HepG2 (cell line): ENCODE results near the gene CARMIL3. TPM values are rescaled to one million over a fixed set of nuclear protein-coding genes. Genes with fewer than 3 reads are reported as not detected.

ENCODE experiments used
- ASH2L ChIP-seq: fragments of 300-600, 200-600 bp; sonication (generic); IDR thresholded peaks from 2 replicates; pipeline ENCODE4 v1.7.0; 2017; ENCODE audit warnings: low read depth, mild to moderate bottlenecking, moderate library complexity, mixed read lengths, low read length; ENCODE audit not compliant: insufficient read length
- ATAD3A ChIP-seq: sonication (generic); formaldehyde crosslinking; IDR thresholded peaks from 2 replicates; pipeline ENCODE4 v1.4.0; 2020; ENCODE audit warnings: missing genetic modification reagents
- CC2D1A ChIP-seq: sonication (generic); formaldehyde crosslinking; IDR thresholded peaks from 2 replicates; pipeline ENCODE4 v1.8.1; 2023; ENCODE audit warnings: mild to moderate bottlenecking, missing genetic modification reagents
- KAT7 ChIP-seq: IDR thresholded peaks from 2 replicates; pipeline ENCODE4 v1.6.1; 2018; ENCODE audit warnings: borderline replicate concordance, missing compliant biosample characterization
- LCORL ChIP-seq, 2 experiments: fragments of 450-650 bp in 1 of 2; sonication (generic) in 1 of 2; formaldehyde crosslinking in 1 of 2; IDR thresholded peaks; 2 replicates each; pipeline versions ENCODE4 v1.5.0 to v1.6.1; 2017 to 2020; ENCODE audit warnings: antibody characterized with exemption in 1 of 2, missing genetic modification reagents in 1 of 2
- NFYC ChIP-seq: IDR thresholded peaks from 2 replicates; pipeline ENCODE4 v1.6.1; 2016; ENCODE audit warnings: missing genetic modification reagents, missing compliant biosample characterization
- PHF5A ChIP-seq: IDR thresholded peaks from one replicate; pipeline ENCODE4 v1.6.1; 2018; ENCODE audit warnings: low read depth, missing genetic modification reagents; ENCODE audit not compliant: unreplicated experiment
- SATB2 ChIP-seq: sonication (generic); formaldehyde crosslinking; IDR thresholded peaks from 2 replicates; pipeline ENCODE4 v1.5.0; 2020; ENCODE audit warnings: missing genetic modification reagents
- SIN3A ChIP-seq: IDR thresholded peaks from 2 replicates; pipeline ENCODE4 v1.6.1; 2011; ENCODE audit warnings: low read depth, mild to moderate bottlenecking, control low read depth, low read length, borderline replicate concordance
- YY1 ChIP-seq: IDR thresholded peaks from 2 replicates; pipeline ENCODE4 v1.6.1; 2011; ENCODE audit warnings: low read length, low read depth, moderate library complexity, mild to moderate bottlenecking; ENCODE audit not compliant: insufficient read depth, insufficient replicate concordance
- ZNF550 ChIP-seq: sonication (generic); formaldehyde crosslinking; IDR thresholded peaks from 2 replicates; pipeline ENCODE4 v1.4.0; 2020; ENCODE audit warnings: mild to moderate bottlenecking, missing genetic modification reagents, borderline replicate concordance
- ZNF557 ChIP-seq: sonication (generic); formaldehyde crosslinking; IDR thresholded peaks from 2 replicates; pipeline ENCODE4 v1.4.0; 2020; ENCODE audit warnings: missing genetic modification reagents
- ZNF564 ChIP-seq: sonication (generic); formaldehyde crosslinking; IDR thresholded peaks from 2 replicates; pipeline ENCODE4 v1.8.1; 2023; ENCODE audit warnings: mild to moderate bottlenecking, missing genetic modification reagents
- ZNF570 ChIP-seq: sonication (generic); formaldehyde crosslinking; IDR thresholded peaks from 2 replicates; pipeline ENCODE4 v1.4.0; 2020; ENCODE audit warnings: mild to moderate bottlenecking, missing genetic modification reagents, borderline replicate concordance
- polyA plus RNA-seq, 8 experiments: library from polyadenylated mRNA; depleted of rRNA in 3 of 8; stranded (reverse) in 7 of 8; unstranded in 1 of 8; fragments of >200 nt; fragmentation: Illumina TruSeq in 4 of 8; extraction: Trizol in 4 of 8; gene quantifications; 2 replicates each; pipeline versions ENCODE4 v1.2.1 to v1.2.3, GENCODE V29; 2011 to 2016; ENCODE audit warnings: low read depth in 4 of 8, missing spikeins in 1 of 8, mixed read lengths in 1 of 8; ENCODE audit not compliant: insufficient read depth in 1 of 8
- total RNA-seq, 5 experiments: library from RNA; depleted of rRNA; stranded (reverse); fragments of >200 nt; fragmentation: Illumina TruSeq; extraction: Trizol; gene quantifications; 2 replicates each; pipeline ENCODE4 v1.2.3, GENCODE V29; 2016; ENCODE audit warnings: low read depth in 1 of 5
- TF ChIP-seq, protein P1 (sequence below): sonication (generic); formaldehyde crosslinking; IDR thresholded peaks from 2 replicates; pipeline ENCODE4 v1.8.0; 2023; ENCODE audit warnings: mild to moderate bottlenecking, missing genetic modification reagents
- TF ChIP-seq, protein P2 (sequence below): IDR thresholded peaks from 2 replicates; pipeline ENCODE4 v1.6.1; 2016; ENCODE audit warnings: low read depth, missing genetic modification reagents, missing compliant biosample characterization
- TF ChIP-seq, protein P3 (sequence below): sonication (generic); formaldehyde crosslinking; IDR thresholded peaks from 2 replicates; pipeline ENCODE4 v1.5.0; 2020; ENCODE audit warnings: mild to moderate bottlenecking, missing genetic modification reagents
- TF ChIP-seq, protein P4 (sequence below): sonication (generic); formaldehyde crosslinking; IDR thresholded peaks from 2 replicates; pipeline ENCODE4 v1.8.1; 2023; ENCODE audit warnings: missing genetic modification reagents, mild to moderate bottlenecking, borderline replicate concordance
- TF ChIP-seq, protein P5 (sequence below): sonication (generic); formaldehyde crosslinking; IDR thresholded peaks from 2 replicates; pipeline ENCODE4 v1.4.0; 2020; ENCODE audit warnings: mild to moderate bottlenecking, low read depth, missing genetic modification reagents

CARMIL3 gene
- total and polyA plus RNA-seq, 2 of the 13 experiments (the other 11 are each of a cell fraction or from before 2014, with no cell fraction given), result 0.27 to 0.55 TPM

DNA sequence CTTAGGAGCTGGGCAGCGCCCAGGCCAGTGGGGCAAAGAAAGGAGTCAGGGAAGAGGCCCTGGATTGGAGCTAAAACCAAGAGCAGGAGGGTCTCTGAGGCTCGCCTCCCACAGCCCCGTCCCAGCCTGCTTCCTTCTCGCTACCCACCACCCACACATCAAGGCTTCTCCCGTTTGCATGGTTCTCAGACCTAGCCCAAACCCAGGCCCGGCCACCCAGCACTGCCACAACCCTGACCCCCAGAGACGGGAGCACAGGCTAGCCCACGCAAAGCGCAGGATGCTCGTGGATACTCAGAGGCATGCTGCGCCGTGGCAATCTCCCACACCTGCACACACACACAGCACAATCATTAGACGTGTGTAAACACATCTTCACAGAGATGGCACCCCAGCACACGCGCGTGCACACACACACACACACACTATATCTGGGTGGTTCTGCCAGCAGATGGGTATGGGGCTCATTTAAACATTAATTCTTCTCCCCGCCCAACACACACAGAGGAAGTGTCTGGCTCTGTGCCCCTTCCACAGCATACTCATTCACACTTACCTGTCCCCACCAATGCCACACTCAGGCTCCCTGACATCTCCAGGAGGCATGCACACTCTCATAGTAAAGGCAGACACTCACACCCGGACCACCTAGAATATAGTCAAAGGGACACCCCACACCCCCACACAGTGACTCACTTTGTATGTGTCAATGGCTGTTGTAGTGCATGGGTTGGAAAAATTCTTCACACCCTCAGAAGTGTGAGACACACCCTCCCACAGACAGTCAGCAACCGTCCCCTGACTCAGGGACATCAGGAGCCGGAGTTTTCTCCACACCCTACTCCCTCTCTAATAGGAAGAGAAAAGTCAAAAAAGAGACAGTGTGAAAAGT is 1.1 kb downstream of the CARMIL3 start (continued):
- no peak for TF ChIP-seq ZNF564 (CRISPR knock-in tag)
- TF ChIP-seq, protein P1, sequence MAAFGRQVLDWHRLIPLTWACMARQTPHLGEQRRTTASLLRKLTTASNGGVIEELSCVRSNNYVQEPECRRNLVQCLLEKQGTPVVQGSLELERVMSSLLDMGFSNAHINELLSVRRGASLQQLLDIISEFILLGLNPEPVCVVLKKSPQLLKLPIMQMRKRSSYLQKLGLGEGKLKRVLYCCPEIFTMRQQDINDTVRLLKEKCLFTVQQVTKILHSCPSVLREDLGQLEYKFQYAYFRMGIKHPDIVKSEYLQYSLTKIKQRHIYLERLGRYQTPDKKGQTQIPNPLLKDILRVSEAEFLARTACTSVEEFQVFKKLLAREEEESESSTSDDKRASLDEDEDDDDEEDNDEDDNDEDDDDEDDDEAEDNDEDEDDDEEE, result no peak
- TF ChIP-seq, protein P2, sequence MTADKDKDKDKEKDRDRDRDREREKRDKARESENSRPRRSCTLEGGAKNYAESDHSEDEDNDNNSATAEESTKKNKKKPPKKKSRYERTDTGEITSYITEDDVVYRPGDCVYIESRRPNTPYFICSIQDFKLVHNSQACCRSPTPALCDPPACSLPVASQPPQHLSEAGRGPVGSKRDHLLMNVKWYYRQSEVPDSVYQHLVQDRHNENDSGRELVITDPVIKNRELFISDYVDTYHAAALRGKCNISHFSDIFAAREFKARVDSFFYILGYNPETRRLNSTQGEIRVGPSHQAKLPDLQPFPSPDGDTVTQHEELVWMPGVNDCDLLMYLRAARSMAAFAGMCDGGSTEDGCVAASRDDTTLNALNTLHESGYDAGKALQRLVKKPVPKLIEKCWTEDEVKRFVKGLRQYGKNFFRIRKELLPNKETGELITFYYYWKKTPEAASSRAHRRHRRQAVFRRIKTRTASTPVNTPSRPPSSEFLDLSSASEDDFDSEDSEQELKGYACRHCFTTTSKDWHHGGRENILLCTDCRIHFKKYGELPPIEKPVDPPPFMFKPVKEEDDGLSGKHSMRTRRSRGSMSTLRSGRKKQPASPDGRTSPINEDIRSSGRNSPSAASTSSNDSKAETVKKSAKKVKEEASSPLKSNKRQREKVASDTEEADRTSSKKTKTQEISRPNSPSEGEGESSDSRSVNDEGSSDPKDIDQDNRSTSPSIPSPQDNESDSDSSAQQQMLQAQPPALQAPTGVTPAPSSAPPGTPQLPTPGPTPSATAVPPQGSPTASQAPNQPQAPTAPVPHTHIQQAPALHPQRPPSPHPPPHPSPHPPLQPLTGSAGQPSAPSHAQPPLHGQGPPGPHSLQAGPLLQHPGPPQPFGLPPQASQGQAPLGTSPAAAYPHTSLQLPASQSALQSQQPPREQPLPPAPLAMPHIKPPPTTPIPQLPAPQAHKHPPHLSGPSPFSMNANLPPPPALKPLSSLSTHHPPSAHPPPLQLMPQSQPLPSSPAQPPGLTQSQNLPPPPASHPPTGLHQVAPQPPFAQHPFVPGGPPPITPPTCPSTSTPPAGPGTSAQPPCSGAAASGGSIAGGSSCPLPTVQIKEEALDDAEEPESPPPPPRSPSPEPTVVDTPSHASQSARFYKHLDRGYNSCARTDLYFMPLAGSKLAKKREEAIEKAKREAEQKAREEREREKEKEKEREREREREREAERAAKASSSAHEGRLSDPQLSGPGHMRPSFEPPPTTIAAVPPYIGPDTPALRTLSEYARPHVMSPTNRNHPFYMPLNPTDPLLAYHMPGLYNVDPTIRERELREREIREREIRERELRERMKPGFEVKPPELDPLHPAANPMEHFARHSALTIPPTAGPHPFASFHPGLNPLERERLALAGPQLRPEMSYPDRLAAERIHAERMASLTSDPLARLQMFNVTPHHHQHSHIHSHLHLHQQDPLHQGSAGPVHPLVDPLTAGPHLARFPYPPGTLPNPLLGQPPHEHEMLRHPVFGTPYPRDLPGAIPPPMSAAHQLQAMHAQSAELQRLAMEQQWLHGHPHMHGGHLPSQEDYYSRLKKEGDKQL (CRISPR knock-in tag), result no peak
- no peak for TF ChIP-seq YY1
- TF ChIP-seq LCORL (IDR thresholded peaks at IDR 0.05), result no peak
- TF ChIP-seq LCORL (CRISPR knock-in tag; IDR thresholded peaks at IDR 0.05), result no peak; the same call in 1 of the 2 replicates
- TF ChIP-seq CC2D1A (CRISPR knock-in tag), result no peak
- TF ChIP-seq, protein P3, sequence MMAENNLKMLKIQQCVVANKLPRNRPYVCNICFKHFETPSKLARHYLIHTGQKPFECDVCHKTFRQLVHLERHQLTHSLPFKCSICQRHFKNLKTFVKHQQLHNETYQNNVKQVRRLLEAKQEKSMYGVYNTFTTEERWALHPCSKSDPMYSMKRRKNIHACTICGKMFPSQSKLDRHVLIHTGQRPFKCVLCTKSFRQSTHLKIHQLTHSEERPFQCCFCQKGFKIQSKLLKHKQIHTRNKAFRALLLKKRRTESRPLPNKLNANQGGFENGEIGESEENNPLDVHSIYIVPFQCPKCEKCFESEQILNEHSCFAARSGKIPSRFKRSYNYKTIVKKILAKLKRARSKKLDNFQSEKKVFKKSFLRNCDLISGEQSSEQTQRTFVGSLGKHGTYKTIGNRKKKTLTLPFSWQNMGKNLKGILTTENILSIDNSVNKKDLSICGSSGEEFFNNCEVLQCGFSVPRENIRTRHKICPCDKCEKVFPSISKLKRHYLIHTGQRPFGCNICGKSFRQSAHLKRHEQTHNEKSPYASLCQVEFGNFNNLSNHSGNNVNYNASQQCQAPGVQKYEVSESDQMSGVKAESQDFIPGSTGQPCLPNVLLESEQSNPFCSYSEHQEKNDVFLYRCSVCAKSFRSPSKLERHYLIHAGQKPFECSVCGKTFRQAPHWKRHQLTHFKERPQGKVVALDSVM (CRISPR knock-in tag), result no peak
- TF ChIP-seq NFYC (CRISPR knock-in tag), result no peak
- TF ChIP-seq KAT7 (CRISPR knock-in tag), result no peak
- TF ChIP-seq ASH2L, result no peak
- TF ChIP-seq, protein P4, sequence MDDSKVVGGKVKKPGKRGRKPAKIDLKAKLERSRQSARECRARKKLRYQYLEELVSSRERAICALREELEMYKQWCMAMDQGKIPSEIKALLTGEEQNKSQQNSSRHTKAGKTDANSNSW (CRISPR knock-in tag), result no peak; the same call in 1 of the 2 replicates
- TF ChIP-seq, protein P5, sequence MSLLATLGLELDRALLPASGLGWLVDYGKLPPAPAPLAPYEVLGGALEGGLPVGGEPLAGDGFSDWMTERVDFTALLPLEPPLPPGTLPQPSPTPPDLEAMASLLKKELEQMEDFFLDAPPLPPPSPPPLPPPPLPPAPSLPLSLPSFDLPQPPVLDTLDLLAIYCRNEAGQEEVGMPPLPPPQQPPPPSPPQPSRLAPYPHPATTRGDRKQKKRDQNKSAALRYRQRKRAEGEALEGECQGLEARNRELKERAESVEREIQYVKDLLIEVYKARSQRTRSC (CRISPR knock-in tag), result no peak
- no peak for TF ChIP-seq SIN3A
- peak; percentile 2; the same call in 1 of the 2 replicates for TF ChIP-seq ATAD3A
- TF ChIP-seq ZNF550 (CRISPR knock-in tag), result no peak
- TF ChIP-seq ZNF570 (CRISPR knock-in tag), result 0 out of 2 replicates have a peak, but pooled peaks have one; percentile 21
- no peak for TF ChIP-seq PHF5A (CRISPR knock-in tag)
- TF ChIP-seq SATB2 (CRISPR knock-in tag), result no peak
- TF ChIP-seq ZNF557 (CRISPR knock-in tag), result no peak
